H9 (cell line): ENCODE results near the gene HCFC1. TPM values are rescaled to one million over a fixed set of nuclear protein-coding genes. Genes with fewer than 3 reads are reported as not detected.

ENCODE experiments used
- DNase-seq: peaks from one replicate; pipeline ENCODE4 v3.0.0-alpha.2; 2017
- H2AFZ ChIP-seq: one replicate; pipeline ENCODE4 v1.6.1; 2013; ENCODE audit warnings: mild to moderate bottlenecking, low read length, control low read depth, moderate library complexity
- H2AK5ac ChIP-seq: 2 replicates; pipeline ENCODE4 v1.6.1; 2013; ENCODE audit warnings: low read length, control low read depth, mixed read lengths; ENCODE audit not compliant: insufficient read length
- H2BK120ac ChIP-seq: one replicate; pipeline ENCODE4 v1.6.1; 2013; ENCODE audit warnings: low read depth, mild to moderate bottlenecking, low read length, control low read depth, inconsistent platforms; ENCODE audit not compliant: poor library complexity, severe bottlenecking
- H2BK12ac ChIP-seq: 2 replicates; pipeline ENCODE4 v1.6.1; 2013; ENCODE audit warnings: low read length, control low read depth, mixed read lengths, low read depth; ENCODE audit not compliant: insufficient read length
- H2BK15ac ChIP-seq: 2 replicates; pipeline ENCODE4 v1.6.1; 2013; ENCODE audit warnings: low read depth, low read length, control low read depth
- H2BK20ac ChIP-seq: one replicate; pipeline ENCODE4 v1.6.1; 2013; ENCODE audit warnings: low read depth, mild to moderate bottlenecking, low read length, control low read depth, inconsistent platforms; ENCODE audit not compliant: poor library complexity, severe bottlenecking
- H2BK5ac ChIP-seq: 2 replicates; pipeline ENCODE4 v1.6.1; 2013; ENCODE audit warnings: low read length, control low read depth, mixed read lengths; ENCODE audit not compliant: insufficient read length
- H3K14ac ChIP-seq: 2 replicates; pipeline ENCODE4 v1.6.1; 2013; ENCODE audit warnings: low read length, control low read depth; ENCODE audit not compliant: insufficient read depth
- H3K18ac ChIP-seq: 2 replicates; pipeline ENCODE4 v1.6.1; 2013; ENCODE audit warnings: low read depth, mild to moderate bottlenecking, mixed read lengths, low read length, control low read depth; ENCODE audit not compliant: insufficient read length
- H3K23ac ChIP-seq: 2 replicates; pipeline ENCODE4 v1.6.1; 2013; ENCODE audit warnings: low read length, control low read depth, mixed read lengths, low read depth; ENCODE audit not compliant: insufficient read length
- H3K23me2 ChIP-seq: 2 replicates; pipeline ENCODE4 v1.6.1; 2013; ENCODE audit warnings: low read depth, mild to moderate bottlenecking, mixed read lengths, low read length, control low read depth; ENCODE audit not compliant: insufficient read length, poor library complexity, severe bottlenecking
- H3K27ac ChIP-seq: 2 replicates; pipeline ENCODE4 v1.5.1; 2013; ENCODE audit warnings: low read length, control low read depth, mixed read lengths, low read depth; ENCODE audit not compliant: insufficient read length
- H3K27me3 ChIP-seq: 2 replicates; pipeline ENCODE4 v1.6.1; 2013; ENCODE audit warnings: low read length, control low read depth, inconsistent platforms; ENCODE audit not compliant: insufficient read depth
- H3K4ac ChIP-seq: 2 replicates; pipeline ENCODE4 v1.6.1; 2013; ENCODE audit warnings: low read depth, mild to moderate bottlenecking, control low read depth, inconsistent platforms, low read length, moderate library complexity
- H3K4me1 ChIP-seq: 2 replicates; pipeline ENCODE4 v1.6.1; 2013; ENCODE audit warnings: low read length, control low read depth, inconsistent platforms; ENCODE audit not compliant: insufficient read depth
- H3K4me2 ChIP-seq: 2 replicates; pipeline ENCODE4 v1.6.1; 2013; ENCODE audit warnings: low read length, control low read depth, mixed read lengths; ENCODE audit not compliant: insufficient read length, insufficient read depth
- H3K56ac ChIP-seq: 2 replicates; pipeline ENCODE4 v1.6.1; 2013; ENCODE audit warnings: low read depth, mild to moderate bottlenecking, mixed read lengths, low read length, control low read depth; ENCODE audit not compliant: insufficient read length
- H3K79me1 ChIP-seq: 2 replicates; pipeline ENCODE4 v1.6.1; 2013; ENCODE audit warnings: low read depth, mild to moderate bottlenecking, moderate library complexity, low read length, control low read depth, inconsistent platforms; ENCODE audit not compliant: insufficient read depth, poor library complexity, severe bottlenecking
- H3K79me2 ChIP-seq: 2 replicates; pipeline ENCODE4 v1.6.1; 2013; ENCODE audit warnings: low read length, control low read depth, inconsistent platforms; ENCODE audit not compliant: insufficient read depth
- H3K9ac ChIP-seq: 2 replicates; pipeline ENCODE4 v1.6.1; 2013; ENCODE audit warnings: low read length, control low read depth, mixed read lengths; ENCODE audit not compliant: insufficient read length; ENCODE audit errors: extremely low read depth
- H3K9me3 ChIP-seq: one replicate; pipeline ENCODE4 v1.6.1; 2013; ENCODE audit warnings: low read depth, low read length, inconsistent platforms; ENCODE audit not compliant: control insufficient read depth
- H3T11ph ChIP-seq: one replicate; pipeline ENCODE4 v1.6.1; 2013; ENCODE audit warnings: mild to moderate bottlenecking, low read length, control low read depth, inconsistent platforms
- H4K20me1 ChIP-seq: one replicate; pipeline ENCODE4 v1.6.1; 2013; ENCODE audit not compliant: control insufficient read depth, insufficient read length, insufficient read depth
- H4K5ac ChIP-seq: 2 replicates; pipeline ENCODE4 v1.6.1; 2013; ENCODE audit warnings: low read depth, mild to moderate bottlenecking, mixed read lengths, low read length, control low read depth; ENCODE audit not compliant: insufficient read length
- H4K8ac ChIP-seq: replicated peaks from 2 replicates; pipeline ENCODE4 v1.6.1; 2013; ENCODE audit warnings: low read length, control low read depth, mixed read lengths, low read depth; ENCODE audit not compliant: insufficient read length
- H4K91ac ChIP-seq: 2 replicates; pipeline ENCODE4 v1.6.1; 2013; ENCODE audit warnings: low read depth, mild to moderate bottlenecking, moderate library complexity, mixed read lengths, low read length, control low read depth; ENCODE audit not compliant: insufficient read length
- H3K27ac Mint-ChIP-seq, 3 experiments: 2 replicates in 2 of 3; 3 replicates in 1 of 3; pipeline ENCODE4 v1.8.0; 2020 to 2021; ENCODE audit warnings: mixed read lengths in 3 of 3, mild to moderate bottlenecking in 1 of 3, moderate library complexity in 1 of 3
- H3K27me3 Mint-ChIP-seq: 2 replicates; pipeline ENCODE4 v1.8.0; 2021; ENCODE audit warnings: low read depth, mild to moderate bottlenecking, moderate library complexity, mixed read lengths
- H3K36me3 Mint-ChIP-seq, 3 experiments: 2 replicates in 2 of 3; 3 replicates in 1 of 3; pipeline ENCODE4 v1.8.0; 2020 to 2021; ENCODE audit warnings: low read depth in 3 of 3, mixed read lengths in 3 of 3; ENCODE audit not compliant: insufficient read depth in 1 of 3
- H3K4me1 Mint-ChIP-seq, 2 experiments: 2 replicates each; pipeline ENCODE4 v1.8.0; 2020; ENCODE audit warnings: mixed read lengths in 2 of 2
- H3K4me3 Mint-ChIP-seq, 2 experiments: 2 replicates in 1 of 2; 3 replicates in 1 of 2; pipeline ENCODE4 v1.8.0; 2020 to 2021; ENCODE audit warnings: mild to moderate bottlenecking in 2 of 2, mixed read lengths in 2 of 2, moderate library complexity in 1 of 2
- H3K9me3 Mint-ChIP-seq, 2 experiments: 2 replicates in 1 of 2; 3 replicates in 1 of 2; pipeline ENCODE4 v1.8.0; 2020; ENCODE audit warnings: mild to moderate bottlenecking in 2 of 2, mixed read lengths in 2 of 2, moderate library complexity in 1 of 2
- CTCF ChIP-seq: fragments of 200-600 bp; sonication (generic); conservative IDR thresholded peaks from 3 replicates; pipeline ENCODE4 v1.8.0; 2021; ENCODE audit warnings: antibody characterized with exemption, mild to moderate bottlenecking
- WGBS: extraction: QIAGEN DNeasy Blood & Tissue Kit; methylation state at CpG from one replicate; pipeline ENCODE4 v1.1.7; 2013; ENCODE audit warnings: missing lambda C conversion rate, low lambda C conversion rate, mixed read lengths; ENCODE audit not compliant: insufficient read length; ENCODE audit errors: extremely low coverage; 5-methylcytosine and 5-hydroxymethylcytosine counted together
- total RNA-seq: library from RNA; stranded (reverse); gene quantifications from 2 replicates; pipeline ENCODE4 v1.2.1, GENCODE V29; 2021

Gene HCFC1
- total RNA-seq, 1 experiment from 2014 or later: 144 TPM

DNA sequence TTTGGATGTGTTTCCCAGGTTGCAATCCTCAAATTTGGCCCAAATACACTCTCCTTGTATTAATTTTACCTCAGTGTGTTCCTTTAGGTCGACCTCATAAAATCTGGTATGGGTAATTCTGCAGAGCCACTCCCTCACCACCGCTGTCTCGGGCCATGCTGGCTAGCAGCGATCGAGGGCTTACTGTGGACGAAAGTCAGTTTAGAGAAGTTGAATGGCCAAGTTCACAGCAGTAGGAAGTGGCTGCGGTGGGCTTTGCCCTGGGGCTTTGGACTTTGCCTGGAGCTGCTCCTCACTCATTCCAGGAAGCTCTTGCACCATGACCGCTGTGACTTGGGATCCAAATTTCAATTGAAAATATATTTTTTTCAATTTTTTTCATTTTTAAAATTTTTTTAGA, 20.6 kb upstream of the HCFC1 start:
- Histone ChIP-seq H3K9ac (no peak overlapping the region), H3K27me3 (no peaks in the 10 kb centered on the region), H3K79me1 (no peaks in the 10 kb centered on the region), H3K79me2 (no peaks in the 10 kb centered on the region), H3K4me1 (no peaks in the 10 kb centered on the region), H3K27ac (no peak overlapping the region), H3K14ac (no peak overlapping the region), H2BK15ac (no peak overlapping the region), H3K4ac (no peak overlapping the region), H2AFZ (no peak overlapping the region), H4K5ac (no peak overlapping the region), H4K8ac (no peak overlapping the region), H2AK5ac (no peak overlapping the region), H3K23ac (no peak overlapping the region), H4K91ac (no peak overlapping the region), H2BK12ac (no peak overlapping the region), H3T11ph (no peak overlapping the region), H3K23me2 (no peaks in the 10 kb centered on the region), H2BK5ac (no peak overlapping the region), H3K56ac (no peak overlapping the region), H2BK120ac (no peak overlapping the region), H3K9me3 (peaks cover 14% of the 10 kb centered on the region), H3K18ac (no peak overlapping the region), H3K4me2 (no peak overlapping the region), H2BK20ac (no peak overlapping the region), H4K20me1 (no peaks in the 10 kb centered on the region)
- H3K4me3 Mint-ChIP-seq: no peak overlapping the region
- H3K4me1 Mint-ChIP-seq: no peaks in the 10 kb centered on the region
- H3K9me3 Mint-ChIP-seq: peaks cover 68 to 79% of the 10 kb centered on the region in 2 experiments
- no peaks in the 10 kb centered on the region; the same call in 1 of the 2 replicates for H3K27me3 Mint-ChIP-seq
- DNase-seq: no peak
- TF ChIP-seq CTCF: no peak
- no CpG with 5 or more reads among the region's 8 CpGs for WGBS
- H3K36me3 Mint-ChIP-seq: peaks cover 5% of the 10 kb centered on the region in 3 experiments; a peak in 4 of 7 replicates
- no peak overlapping the region for H3K27ac Mint-ChIP-seq
